Activated CD8-positive, alpha-beta T cell treated with anti-CD3 and anti-CD28 coated beads, Interleukin-2, amount 10 ng/mL, durations not matched to agents 7 days and 5 days (primary cell): ENCODE results near the gene SLC44A5. TPM values are rescaled to one million over a fixed set of nuclear protein-coding genes. Genes with fewer than 3 reads are reported as not detected.
"Not testable (repeated sequence)": the region's sequence is repeated elsewhere in the genome, so short reads cannot be mapped to it uniquely, and the experiment has no call there.

Experiments
- ATAC-seq: fragments of 150-1000 bp; cut with Tn5 transposase; one replicate; pipeline ENCODE4 v1.10.0; 2021; ENCODE audit warnings: moderate library complexity
- CTCF ChIA-PET: fragments of 350-600 bp; sonication (Branson Sonifier 250); formaldehyde crosslinking; loops from one replicate; lab custom pipeline; 2021; ENCODE audit warnings: antibody characterized with exemption; lab: Charles Lee
- POLR2A ChIA-PET: fragments of 350-600 bp; sonication (Branson Sonifier 250); formaldehyde crosslinking; loops from one replicate; lab custom pipeline; 2021; ENCODE audit warnings: antibody characterized with exemption; lab: Charles Lee
- DNase-seq: peaks from one replicate; pipeline ENCODE4 v3.0.0-alpha.2; 2020
- H3K27ac Mint-ChIP-seq: one replicate; pipeline ENCODE4 v1.8.0; 2021; ENCODE audit warnings: mild to moderate bottlenecking, mixed read lengths
- H3K27me3 Mint-ChIP-seq: one replicate; pipeline ENCODE4 v1.8.0; 2021; ENCODE audit warnings: low read depth, mixed read lengths
- H3K36me3 Mint-ChIP-seq: one replicate; pipeline ENCODE4 v1.8.0; 2021; ENCODE audit warnings: low read depth, mixed read lengths
- H3K4me1 Mint-ChIP-seq: one replicate; pipeline ENCODE4 v1.8.0; 2021; ENCODE audit warnings: low read depth, mixed read lengths
- H3K4me3 Mint-ChIP-seq: one replicate; pipeline ENCODE4 v1.8.0; 2021; ENCODE audit warnings: mild to moderate bottlenecking, mixed read lengths
- H3K9me3 Mint-ChIP-seq: one replicate; pipeline ENCODE4 v1.8.0; 2022; ENCODE audit warnings: mixed read lengths; ENCODE audit not compliant: insufficient read depth
- total RNA-seq, 2 experiments: library from RNA; stranded (reverse); gene quantifications; one replicate each; pipeline ENCODE4 v1.2.3, GENCODE V29; 2021

SLC44A5 gene
- total RNA-seq, 2 experiments from 2014 or later = 0.21 to 0.26 TPM

DNA sequence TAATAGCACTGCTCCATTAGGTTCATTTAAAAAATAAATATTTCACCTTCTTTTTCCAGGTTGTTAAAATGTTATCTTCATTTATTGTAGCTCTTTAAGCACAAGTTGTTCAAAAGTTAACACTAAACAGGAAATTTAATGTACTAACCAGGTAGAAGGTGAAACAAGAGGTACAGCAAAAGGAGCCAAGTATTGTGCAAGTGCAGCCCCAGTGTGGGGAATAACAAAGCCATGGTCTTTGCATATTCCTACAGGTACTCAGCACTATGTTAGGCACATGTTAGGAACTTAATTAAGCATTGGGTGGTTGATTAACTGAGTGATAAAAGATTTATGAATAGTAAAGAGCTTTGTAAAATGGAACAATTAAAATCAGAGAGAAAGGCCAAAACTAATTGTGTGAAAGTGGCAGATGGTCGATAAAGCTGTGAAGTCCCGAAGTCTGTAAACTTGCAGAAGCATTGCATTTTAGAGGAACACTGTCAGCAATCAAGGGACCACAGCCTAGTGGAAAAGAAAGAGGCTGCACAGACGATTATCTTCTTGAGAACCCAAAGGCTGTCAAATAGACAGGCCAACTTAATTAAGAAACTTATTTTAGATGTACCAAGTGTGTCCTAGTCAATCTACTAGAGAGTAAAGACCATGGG is 185.8 kb downstream of the SLC44A5 start:
- Mint-ChIP-seq H3K27ac (no peak overlapping the region), H3K4me1 (no peaks in the 10 kb centered on the region), H3K4me3 (no peak overlapping the region), H3K9me3 (no peaks in the 10 kb centered on the region), H3K27me3 (no peaks in the 10 kb centered on the region), H3K36me3 (no peaks in the 10 kb centered on the region)
- no peak for ATAC-seq
- ChIA-PET POLR2A (no interaction called here), CTCF (no interaction called here)
- no peak for DNase-seq

- ChIA-PET CTCF (no interaction called here), POLR2A (no interaction called here)
- no peak for DNase-seq
Observed at GRCh38 chr1:75423616-75424015, 187.3 kb downstream of the SLC44A5 start.

DNA sequence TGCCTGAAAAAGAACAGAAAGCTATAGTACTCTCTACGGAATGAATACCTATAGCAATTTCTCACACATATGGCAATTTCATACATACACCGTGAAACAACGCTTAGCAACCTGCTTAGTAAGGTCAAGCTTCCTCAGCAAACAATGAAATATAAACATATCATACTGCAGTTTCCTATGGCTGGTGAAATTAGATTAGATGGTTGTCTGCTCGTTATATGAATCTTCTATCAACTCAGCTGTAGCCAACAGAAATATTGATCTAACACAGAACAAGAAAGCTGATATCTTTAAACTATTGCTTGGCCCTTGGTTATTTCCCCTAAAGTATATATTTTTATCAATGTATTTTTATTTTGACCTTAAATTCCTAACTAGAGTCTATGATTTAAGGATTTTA is 187.8 kb downstream of the SLC44A5 start:
- ATAC-seq (no peak), DNase-seq (no peak)
- Mint-ChIP-seq H3K36me3 (no peaks in the 10 kb centered on the region), H3K4me1 (no peaks in the 10 kb centered on the region), H3K27ac (no peak overlapping the region), H3K9me3 (no peaks in the 10 kb centered on the region), H3K4me3 (no peak overlapping the region), H3K27me3 (no peaks in the 10 kb centered on the region)
- CTCF ChIA-PET = no interaction called here
- POLR2A ChIA-PET = no interaction called here

More at GRCh38 chr1:75423616-75424015, 187.3 kb downstream of the SLC44A5 start:
- Mint-ChIP-seq H3K9me3 (no peaks in the 10 kb centered on the region), H3K27ac (no peak overlapping the region), H3K27me3 (no peaks in the 10 kb centered on the region), H3K4me3 (no peak overlapping the region), H3K36me3 (no peaks in the 10 kb centered on the region), H3K4me1 (no peaks in the 10 kb centered on the region)
- ATAC-seq = no peak

GRCh38 chr1:75421371-75421770 is 189.5 kb downstream of the SLC44A5 start:
- POLR2A ChIA-PET = no interaction called here
- CTCF ChIA-PET = no interaction called here
- ATAC-seq (no peak), DNase-seq (no peak)
- Mint-ChIP-seq H3K27ac (no peak overlapping the region), H3K36me3 (no peaks in the 10 kb centered on the region), H3K9me3 (no peaks in the 10 kb centered on the region), H3K4me1 (no peaks in the 10 kb centered on the region), H3K4me3 (no peak overlapping the region), H3K27me3 (no peaks in the 10 kb centered on the region)

- no peaks in the 10 kb centered on the region for H3K9me3 Mint-ChIP-seq
- no peak overlapping the region for H3K4me3 Mint-ChIP-seq
- H3K27ac Mint-ChIP-seq = no peak overlapping the region
- POLR2A ChIA-PET = no interaction called here
- ATAC-seq (no peak), DNase-seq (no peak)
- no peaks in the 10 kb centered on the region for H3K36me3 Mint-ChIP-seq
- no peaks in the 10 kb centered on the region for H3K4me1 Mint-ChIP-seq
- CTCF ChIA-PET = no interaction called here
- no peaks in the 10 kb centered on the region for H3K27me3 Mint-ChIP-seq
Observed at GRCh38 chr1:75415187-75415586, 195.7 kb downstream of the SLC44A5 start.

DNA sequence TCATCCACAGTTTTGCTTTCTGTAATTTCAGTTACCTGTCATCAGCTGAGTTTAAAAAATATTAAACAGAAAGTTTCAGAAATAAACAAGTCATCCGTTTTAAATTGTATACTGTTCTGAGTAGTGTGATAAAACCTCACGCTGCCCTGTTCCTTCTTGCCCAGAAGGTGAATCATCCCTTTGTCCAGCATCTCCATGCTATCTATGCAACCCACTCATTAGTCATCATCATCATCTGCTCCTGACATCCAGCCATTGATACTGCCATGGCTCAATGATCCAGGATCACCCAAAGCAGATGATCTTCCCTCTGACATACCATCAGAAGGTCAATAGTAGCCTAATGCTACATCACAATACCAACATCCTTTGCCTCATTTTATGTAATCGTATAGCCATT is 198.3 kb downstream of the SLC44A5 start:
- Mint-ChIP-seq H3K4me1 (no peaks in the 10 kb centered on the region), H3K4me3 (no peak overlapping the region), H3K27me3 (no peaks in the 10 kb centered on the region), H3K27ac (no peak overlapping the region), H3K36me3 (no peaks in the 10 kb centered on the region), H3K9me3 (no peaks in the 10 kb centered on the region)
- ATAC-seq (no peak), DNase-seq (no peak)
- CTCF ChIA-PET = no interaction called here
- POLR2A ChIA-PET = no interaction called here

DNA sequence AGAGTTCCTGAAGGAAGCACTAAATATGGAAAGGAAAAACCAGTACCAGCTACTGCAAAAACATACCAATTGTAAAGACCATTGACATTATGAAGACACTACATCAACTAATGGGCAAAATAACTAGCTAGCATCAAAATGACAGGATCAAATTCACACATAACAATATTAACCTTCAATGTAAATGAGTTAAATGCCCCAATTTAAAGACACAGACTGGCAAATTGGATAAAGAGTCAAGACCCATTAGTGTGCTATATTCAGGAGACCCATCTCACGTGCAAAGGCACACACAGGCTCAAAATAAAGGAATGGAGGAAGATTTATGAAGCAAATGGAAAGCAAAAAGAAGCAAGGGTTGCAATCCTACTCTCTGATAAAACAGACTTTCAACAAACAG is 206.2 kb downstream of the SLC44A5 start:
- H3K36me3 Mint-ChIP-seq, H3K9me3 Mint-ChIP-seq, H3K27ac Mint-ChIP-seq, DNase-seq, H3K27me3 Mint-ChIP-seq, H3K4me3 Mint-ChIP-seq, CTCF ChIA-PET, H3K4me1 Mint-ChIP-seq, POLR2A ChIA-PET, ATAC-seq: not testable (repeated sequence)

GRCh38 chr1:75403147-75403646 is 207.7 kb downstream of the SLC44A5 start:
- DNase-seq, H3K27me3 Mint-ChIP-seq, H3K9me3 Mint-ChIP-seq, ATAC-seq, POLR2A ChIA-PET, H3K4me3 Mint-ChIP-seq, CTCF ChIA-PET, H3K27ac Mint-ChIP-seq, H3K36me3 Mint-ChIP-seq, H3K4me1 Mint-ChIP-seq: not testable (repeated sequence)

- Mint-ChIP-seq H3K4me3 (no peak overlapping the region), H3K27ac (no peak overlapping the region), H3K36me3 (no peaks in the 10 kb centered on the region), H3K4me1 (no peaks in the 10 kb centered on the region), H3K9me3 (no peaks in the 10 kb centered on the region), H3K27me3 (no peaks in the 10 kb centered on the region)
- CTCF ChIA-PET = no interaction called here
- no peak for DNase-seq
- POLR2A ChIA-PET = no interaction called here
- no peak for ATAC-seq
Observed at GRCh38 chr1:75400716-75401115, 210.2 kb downstream of the SLC44A5 start.

DNA sequence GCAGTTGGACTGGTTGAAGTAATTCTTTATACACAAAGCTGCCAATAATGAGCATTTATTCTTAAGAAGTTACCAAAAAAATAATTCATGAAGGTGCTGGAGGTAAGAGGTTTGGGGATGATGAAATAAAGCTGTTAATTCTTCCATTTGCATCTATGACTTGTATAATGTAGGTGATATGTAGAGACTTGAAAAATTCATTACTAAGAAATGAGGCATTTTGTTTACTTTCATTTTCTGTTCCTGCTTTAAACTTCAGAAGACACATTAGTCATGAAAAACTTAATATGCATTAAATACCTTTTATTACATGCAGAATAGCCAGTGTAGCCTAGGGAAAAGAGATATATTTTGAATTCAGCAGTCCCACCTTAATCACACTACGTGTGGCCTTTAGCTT is 214.2 kb downstream of the SLC44A5 start:
- H3K4me3 Mint-ChIP-seq = no peak overlapping the region
- H3K9me3 Mint-ChIP-seq = no peaks in the 10 kb centered on the region
- ChIA-PET POLR2A (no interaction called here), CTCF (no interaction called here)
- no peaks in the 10 kb centered on the region for H3K36me3 Mint-ChIP-seq
- H3K27ac Mint-ChIP-seq = no peak overlapping the region
- H3K27me3 Mint-ChIP-seq = no peaks in the 10 kb centered on the region
- ATAC-seq = no peak
- no peaks in the 10 kb centered on the region for H3K4me1 Mint-ChIP-seq
- no peak for DNase-seq

- CTCF ChIA-PET = no interaction called here
- Mint-ChIP-seq H3K4me3 (no peak overlapping the region), H3K36me3 (no peaks in the 10 kb centered on the region), H3K27me3 (no peaks in the 10 kb centered on the region), H3K27ac (no peak overlapping the region), H3K4me1 (no peaks in the 10 kb centered on the region), H3K9me3 (no peaks in the 10 kb centered on the region)
- POLR2A ChIA-PET = no interaction called here
- ATAC-seq (no peak), DNase-seq (no peak)
Observed at GRCh38 chr1:75396260-75396659, 214.7 kb downstream of the SLC44A5 start.

DNA sequence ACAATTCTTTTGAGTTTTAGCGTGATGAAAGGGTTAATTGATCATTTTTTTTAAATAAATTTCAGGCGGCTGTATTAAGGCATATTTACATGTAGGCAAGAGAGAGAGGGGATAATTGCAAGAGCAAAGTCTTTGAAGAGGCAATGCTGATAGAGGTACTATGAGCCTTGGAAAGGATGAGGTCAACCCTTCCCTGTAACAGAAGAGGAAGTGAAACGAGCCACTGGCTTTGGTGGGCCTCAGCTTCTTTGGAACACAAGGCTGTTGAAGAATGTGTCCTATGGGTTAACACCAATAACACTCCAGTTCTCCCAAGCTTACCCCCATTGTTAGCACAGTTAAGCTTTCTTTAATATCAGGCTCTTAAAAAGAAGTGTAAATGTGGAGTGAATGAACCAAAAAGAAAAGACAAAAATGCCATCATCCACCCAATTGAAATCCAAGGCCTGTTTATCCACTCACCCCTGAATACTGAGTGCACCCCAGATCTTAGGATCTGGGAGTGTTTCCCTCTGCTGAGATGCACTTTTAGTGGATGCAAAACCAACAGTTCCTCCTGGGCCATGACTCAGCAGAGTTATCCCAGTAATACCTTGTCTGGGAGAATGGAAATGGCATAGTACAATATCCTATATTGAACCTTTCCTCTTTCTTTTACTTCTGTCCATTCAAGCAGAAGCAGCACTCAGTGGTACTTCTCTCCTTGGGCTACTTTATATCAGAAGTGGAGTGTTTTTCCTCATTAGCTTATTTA is 216.4 kb downstream of the SLC44A5 start:
- CTCF ChIA-PET = no interaction called here
- Mint-ChIP-seq H3K27ac (no peak overlapping the region), H3K4me3 (no peak overlapping the region), H3K4me1 (no peaks in the 10 kb centered on the region), H3K36me3 (no peaks in the 10 kb centered on the region), H3K9me3 (no peaks in the 10 kb centered on the region), H3K27me3 (no peaks in the 10 kb centered on the region)
- POLR2A ChIA-PET = no interaction called here
- DNase-seq = no peak
- ATAC-seq = no peak
